Epithelial cell of prostate (primary cell): ENCODE data around the gene PPP1R16B.
"Not testable (repeated sequence)": the region's sequence is repeated elsewhere in the genome, so short reads cannot be mapped to it uniquely, and the experiment has no call there.

Experiments used
- DNase-seq: peaks from one replicate; pipeline ENCODE4 v3.0.0-alpha.2; 2011; ENCODE audit warnings: low read depth, low spot score
- H3K27ac ChIP-seq: fragments of 450-650 bp; 2 replicates; pipeline ENCODE4 v1.5.1; 2017; ENCODE audit warnings: mild to moderate bottlenecking

Gene PPP1R16B

DNA sequence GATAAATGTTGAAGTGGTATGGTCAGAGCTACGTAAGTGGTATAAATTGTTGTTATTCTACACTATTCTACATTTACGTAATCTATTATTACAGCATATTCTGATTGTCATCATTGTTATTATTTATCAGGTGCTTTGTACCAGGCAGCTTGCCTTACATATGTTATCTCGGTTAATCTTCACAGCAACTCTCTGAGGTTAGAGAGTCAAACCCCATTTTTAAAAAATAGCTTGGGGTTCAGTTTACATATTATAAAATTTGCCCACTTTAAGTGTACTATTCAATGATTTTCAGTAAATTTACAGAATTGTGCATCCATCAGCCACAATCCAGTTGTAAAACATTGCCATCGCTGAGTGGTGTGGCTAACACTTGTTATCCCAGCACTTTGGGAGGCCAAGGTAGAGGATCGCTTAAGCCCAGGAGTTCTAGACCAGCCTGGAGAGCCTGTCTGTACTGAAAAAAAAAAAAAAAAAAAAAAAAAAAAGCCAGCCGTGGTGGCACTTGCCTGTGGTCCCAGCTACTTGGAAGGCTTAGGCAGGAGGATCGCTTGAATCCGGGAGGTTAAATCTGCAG, 35.5 kb downstream of the PPP1R16B start:
- DNase-seq: no peak
- H3K27ac ChIP-seq: no peak overlapping the region

DNA sequence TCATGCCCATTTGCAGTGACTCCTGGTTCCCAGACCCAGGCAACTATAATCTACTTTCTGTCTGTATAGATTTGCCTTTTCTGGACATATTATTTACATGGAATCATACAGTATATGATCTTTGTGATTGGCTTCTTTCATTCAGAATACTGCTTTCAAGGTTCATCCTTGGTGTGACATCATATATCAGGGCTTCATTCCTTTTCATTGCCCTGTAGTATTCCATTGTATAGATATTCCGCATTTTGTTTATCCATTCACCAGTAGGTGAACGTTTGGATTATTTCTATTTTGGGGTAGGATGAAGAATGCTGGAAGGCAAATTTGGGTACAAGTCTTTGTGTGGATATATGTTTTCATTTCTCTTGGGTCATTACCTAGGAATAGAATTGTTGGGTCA, 36.1 kb downstream of the PPP1R16B start:
- no peak overlapping the region for H3K27ac ChIP-seq
- no peak for DNase-seq

DNA sequence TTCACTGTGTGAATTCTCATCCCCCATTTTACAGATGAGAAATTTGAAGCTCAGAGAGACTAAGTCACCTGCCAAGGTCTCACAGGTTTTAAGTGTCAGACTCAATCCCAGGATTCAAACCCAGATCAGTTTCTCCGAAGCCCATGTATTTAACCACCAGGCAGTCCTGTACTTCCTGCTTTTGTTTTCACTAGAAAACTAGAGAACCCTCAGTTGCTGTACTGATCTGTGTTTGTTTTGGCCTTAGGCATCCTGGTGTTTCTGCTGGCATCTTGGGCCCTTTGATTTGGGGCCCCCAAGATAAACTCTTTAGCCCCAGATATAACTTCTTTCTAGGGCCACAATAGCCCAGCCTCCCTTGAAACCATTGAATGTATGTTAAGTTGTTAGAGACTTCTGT, 36.5 kb downstream of the PPP1R16B start:
- H3K27ac ChIP-seq: no peak overlapping the region

DNA sequence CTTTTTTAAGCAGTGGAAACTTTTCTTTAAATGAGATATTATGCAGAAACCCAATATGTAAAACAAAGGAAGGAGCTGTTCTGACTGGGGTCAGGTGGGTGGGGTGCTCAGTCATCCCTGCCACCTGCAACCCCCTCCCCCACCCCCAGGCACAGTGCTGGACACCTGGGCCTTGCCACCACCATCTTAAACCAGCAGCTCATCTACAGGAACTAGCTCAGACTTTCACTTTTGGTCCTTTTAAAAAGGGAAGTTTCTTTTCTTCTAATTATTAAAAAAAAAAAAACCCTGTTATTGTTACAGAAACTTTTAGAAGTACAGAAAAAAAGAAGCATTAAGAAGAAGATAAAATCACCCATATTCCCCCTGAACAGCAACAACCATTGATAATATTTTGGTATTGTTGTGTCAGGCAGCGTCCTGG, 37.1 kb downstream of the PPP1R16B start:
- H3K27ac ChIP-seq: no peak overlapping the region
- no peak for DNase-seq

More for the DNA sequence above, 36.5 kb downstream of the PPP1R16B start:
- DNase-seq: no peak

DNA sequence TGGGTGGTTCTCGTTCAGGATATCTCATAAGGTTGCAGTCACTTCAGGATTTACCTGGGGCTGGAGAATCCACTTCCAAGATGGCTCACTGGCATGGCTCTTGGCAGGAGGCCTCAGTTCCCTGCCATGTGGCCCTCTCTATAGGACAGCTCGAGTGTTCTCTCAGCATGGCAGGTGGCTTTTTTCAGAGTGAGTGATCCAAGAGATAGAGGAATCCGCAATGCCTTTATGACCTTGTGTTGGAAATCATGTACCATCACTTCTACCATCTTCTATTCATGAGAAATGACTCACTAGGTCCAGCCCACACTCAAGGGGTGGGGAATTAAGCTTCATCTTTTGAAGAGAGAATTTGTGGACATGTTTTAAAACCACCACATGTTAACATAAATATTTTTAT, 37.8 kb downstream of the PPP1R16B start:
- DNase-seq: no peak
- H3K27ac ChIP-seq: no peak overlapping the region

DNA sequence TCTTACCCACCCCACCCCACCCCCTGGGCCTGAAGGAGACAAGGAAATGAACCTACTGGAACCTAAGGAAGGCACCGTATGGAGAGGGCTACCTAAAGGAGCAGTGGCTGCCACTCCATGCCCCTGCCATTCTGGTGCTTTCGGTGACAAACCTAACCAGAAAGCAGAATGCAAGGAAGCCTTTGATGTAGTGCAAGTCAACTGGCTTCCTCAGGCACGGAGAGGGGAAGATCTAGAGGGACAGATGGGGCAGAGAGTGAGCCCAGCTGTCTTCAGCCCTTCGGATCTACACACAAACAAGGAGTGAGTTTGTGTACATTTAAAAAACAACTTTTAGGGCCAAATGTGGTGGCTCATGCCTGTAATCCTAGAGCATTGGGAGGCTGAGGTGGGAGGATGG, 39.5 kb downstream of the PPP1R16B start:
- no peak for DNase-seq
- no peak overlapping the region for H3K27ac ChIP-seq

DNA sequence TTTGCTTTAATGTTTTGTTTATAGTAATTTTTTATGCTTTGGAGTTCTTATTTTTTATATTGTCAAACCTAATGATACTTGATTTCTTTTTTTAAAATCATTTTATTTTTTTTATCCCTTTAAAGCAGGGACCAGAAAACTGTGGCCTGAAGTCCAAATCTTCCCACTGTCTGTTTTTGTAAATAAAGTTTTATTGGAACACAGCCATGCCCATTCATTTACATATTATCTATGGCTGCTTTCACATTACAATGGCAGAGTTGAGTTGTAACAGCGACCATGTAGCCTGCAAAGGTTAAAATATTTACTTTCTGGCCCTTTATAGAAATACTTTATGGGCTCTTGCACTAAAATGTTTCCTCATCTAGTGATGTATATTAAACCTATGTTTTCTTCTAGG, 42.3 kb downstream of the PPP1R16B start:
- DNase-seq: no peak
- H3K27ac ChIP-seq: no peak overlapping the region

DNA sequence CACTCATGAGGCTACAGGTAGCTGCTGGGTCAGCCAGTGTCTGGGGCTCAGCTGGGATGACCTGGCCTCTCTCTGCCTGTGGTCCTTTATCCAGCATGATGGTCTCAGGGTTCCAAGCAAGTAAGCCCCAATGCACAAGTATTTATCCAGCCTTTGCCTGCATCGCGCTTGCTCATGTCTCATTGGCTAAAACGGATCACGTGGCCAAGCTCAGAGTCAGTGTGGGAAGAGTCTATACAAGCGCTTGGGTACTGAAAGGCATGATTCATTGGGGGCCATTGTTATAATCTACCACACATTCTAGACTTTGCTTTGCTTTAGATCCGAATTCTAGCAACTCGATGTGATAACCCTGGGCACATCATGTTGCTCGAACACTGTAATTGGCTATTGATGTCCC, 48.3 kb downstream of the PPP1R16B start:
- no peak overlapping the region for H3K27ac ChIP-seq
- DNase-seq: no peak

DNA sequence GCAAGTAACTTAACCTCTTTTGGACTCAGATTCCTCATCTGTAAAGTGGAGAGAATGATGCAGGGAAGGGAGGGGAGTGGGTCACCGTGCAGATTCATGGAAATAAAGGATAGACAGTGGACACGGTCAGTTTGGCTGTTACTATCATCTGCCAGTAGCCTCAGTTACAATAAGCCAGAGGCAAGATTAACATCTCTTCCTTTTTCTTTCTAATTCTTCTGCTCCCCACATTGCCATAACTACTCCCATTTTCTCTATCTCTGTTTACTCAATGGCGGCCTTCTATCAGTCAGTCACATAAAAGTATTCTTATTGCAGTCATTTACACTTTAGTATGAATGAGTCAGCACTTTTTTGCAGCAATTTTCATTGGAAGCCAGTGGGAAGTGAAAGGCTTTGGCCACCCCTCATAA, 49.2 kb downstream of the PPP1R16B start:
- H3K27ac ChIP-seq: no peak overlapping the region
- no peak for DNase-seq

DNA sequence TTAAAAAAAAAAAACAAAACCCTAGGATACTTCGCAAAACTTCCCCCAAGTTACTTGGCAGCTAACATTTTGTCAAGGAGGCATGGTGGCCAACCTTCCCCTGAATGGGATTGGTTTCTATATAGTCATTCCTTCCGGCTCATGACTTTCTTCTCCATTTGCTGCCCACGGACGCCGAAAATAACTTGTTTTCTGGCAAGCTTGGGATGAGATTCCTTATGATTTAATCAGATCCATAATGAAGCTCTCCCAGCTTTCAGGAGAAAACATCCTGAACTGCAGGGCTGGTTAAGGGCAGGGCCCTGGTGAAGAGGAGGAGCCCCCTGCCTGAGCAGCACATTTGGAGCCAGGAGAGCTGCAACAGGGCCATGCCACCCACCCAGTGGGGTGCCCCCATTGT, 49.9 kb downstream of the PPP1R16B start:
- no peak for DNase-seq
- H3K27ac ChIP-seq: no peak overlapping the region

DNA sequence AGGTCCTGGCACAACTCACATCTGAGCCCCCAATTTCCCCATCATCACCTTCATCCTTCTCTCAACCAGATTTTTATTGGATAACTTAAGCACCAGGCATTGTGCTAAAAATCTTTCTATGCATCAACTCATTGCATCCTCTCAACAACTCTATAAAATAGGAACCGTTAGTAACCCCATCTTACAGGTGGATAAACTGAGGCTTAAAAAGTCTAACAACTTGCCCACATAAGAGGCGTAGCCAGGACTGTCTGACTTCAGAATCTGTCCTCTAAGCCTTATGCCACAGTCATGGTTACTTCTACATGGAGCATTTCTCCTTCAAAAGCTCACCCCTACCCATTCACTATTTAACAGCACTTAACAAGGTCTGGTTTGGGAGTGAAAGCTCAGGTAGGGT, 51.1 kb downstream of the PPP1R16B start:
- no peak overlapping the region for H3K27ac ChIP-seq
- no peak for DNase-seq

DNA sequence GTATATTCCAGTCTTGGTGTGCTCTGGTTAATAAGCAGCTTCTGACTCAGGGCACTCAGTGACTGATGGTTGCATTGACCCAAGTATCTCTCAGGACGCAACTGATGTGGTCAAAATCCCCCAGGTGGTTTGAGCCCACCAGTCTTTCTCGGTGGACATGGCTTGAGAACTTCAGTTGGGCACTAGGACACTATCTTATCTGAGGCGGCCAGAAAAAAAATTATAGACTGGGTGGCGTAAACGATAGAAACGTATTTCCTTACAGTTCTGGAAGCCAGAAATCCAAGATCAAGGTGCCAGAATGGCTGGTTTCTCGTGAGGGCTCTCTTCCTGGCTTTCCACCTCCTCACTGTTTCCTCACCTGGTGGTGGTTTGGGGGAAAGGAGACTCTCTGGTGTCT, 52.2 kb downstream of the PPP1R16B start:
- DNase-seq: no peak

DNA sequence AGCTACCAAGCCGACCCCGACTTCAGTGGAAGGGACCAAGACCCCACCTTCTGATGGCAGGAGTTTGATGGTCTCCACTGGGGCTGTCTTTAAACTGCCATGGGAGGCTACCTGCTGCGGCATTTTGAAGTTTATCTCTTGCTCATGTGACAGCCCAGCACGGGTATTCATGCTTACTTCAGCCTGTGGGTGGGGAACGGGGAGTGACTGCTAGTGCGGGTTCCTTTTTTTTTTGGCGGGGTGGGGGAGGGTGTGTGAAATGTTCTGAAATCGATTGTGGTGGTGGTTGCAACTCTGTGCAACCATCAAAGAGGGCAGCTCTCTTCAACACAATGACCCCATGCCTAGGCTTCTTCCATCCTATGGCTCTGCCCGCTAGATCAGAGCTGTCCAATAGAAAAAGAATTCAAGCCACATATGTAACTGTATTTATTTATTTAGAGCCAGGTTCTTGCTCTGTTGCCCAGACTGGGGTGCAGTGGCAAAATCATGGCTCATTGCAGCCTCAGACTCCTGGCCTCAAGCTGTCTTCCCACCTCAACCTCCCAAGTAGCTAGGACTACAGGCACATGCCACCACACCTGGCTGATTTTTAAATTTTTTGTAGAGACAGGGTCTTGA, 53.7 kb downstream of the PPP1R16B start:
- no peak overlapping the region for H3K27ac ChIP-seq
- DNase-seq: no peak

More for the DNA sequence above, 52.2 kb downstream of the PPP1R16B start:
- no peak overlapping the region for H3K27ac ChIP-seq

DNA sequence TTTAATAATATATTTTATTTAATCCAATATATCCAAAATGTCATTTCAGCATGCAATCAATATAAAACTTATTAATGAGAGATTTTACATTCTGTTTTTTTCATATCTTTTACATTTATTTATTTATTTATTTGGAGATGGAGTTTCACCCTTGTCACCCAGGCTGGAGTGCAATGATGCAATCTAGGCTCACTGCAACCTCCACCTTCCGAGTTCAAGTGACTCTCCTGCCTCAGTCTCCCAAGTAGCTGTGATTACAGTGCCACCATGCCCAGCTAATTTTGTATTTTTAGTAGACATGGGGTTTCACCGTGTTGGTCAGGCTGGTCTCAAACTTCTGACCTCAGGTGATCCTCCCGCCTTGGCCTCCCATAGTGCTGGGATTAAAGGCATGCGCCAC, 54.4 kb downstream of the PPP1R16B start:
- not testable (repeated sequence) for H3K27ac ChIP-seq, DNase-seq

DNA sequence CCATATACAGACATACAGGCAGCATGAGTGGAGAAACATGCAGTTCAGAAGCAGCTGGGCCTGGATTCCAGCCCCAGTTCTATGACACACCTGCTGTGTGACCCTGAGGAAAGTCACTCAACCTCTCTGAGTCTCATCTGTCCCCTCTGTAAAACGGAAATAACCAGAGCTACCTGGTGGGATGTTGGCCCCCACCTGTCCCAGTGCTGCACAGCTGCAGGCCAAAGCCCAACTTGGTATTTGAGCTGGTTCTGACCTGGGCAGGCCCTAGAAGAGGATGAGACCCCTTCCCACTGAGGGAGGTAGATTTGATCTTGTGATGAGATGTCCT, 55.5 kb downstream of the PPP1R16B start:
- no peak for DNase-seq
- no peak overlapping the region for H3K27ac ChIP-seq

DNA sequence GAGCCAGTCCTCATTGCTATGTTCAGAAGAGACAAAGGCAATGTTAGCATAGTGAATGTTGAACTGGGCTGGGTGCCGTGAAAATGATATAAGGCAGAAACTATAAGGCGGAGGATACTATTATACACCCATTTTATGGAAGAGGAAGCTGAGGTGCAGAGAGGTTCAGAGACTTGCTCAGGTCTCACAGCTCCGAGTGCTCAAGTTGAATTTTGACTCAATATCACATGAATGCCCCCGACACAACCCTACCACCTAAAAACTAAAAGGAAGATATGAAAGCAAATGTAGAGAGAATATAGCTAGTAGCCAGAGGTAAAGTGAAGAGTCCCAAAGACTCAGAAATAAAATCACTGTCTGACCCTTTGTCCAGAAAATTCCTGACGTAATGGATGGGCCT, 56.7 kb downstream of the PPP1R16B start:
- H3K27ac ChIP-seq: no peak overlapping the region
- no peak for DNase-seq

DNA sequence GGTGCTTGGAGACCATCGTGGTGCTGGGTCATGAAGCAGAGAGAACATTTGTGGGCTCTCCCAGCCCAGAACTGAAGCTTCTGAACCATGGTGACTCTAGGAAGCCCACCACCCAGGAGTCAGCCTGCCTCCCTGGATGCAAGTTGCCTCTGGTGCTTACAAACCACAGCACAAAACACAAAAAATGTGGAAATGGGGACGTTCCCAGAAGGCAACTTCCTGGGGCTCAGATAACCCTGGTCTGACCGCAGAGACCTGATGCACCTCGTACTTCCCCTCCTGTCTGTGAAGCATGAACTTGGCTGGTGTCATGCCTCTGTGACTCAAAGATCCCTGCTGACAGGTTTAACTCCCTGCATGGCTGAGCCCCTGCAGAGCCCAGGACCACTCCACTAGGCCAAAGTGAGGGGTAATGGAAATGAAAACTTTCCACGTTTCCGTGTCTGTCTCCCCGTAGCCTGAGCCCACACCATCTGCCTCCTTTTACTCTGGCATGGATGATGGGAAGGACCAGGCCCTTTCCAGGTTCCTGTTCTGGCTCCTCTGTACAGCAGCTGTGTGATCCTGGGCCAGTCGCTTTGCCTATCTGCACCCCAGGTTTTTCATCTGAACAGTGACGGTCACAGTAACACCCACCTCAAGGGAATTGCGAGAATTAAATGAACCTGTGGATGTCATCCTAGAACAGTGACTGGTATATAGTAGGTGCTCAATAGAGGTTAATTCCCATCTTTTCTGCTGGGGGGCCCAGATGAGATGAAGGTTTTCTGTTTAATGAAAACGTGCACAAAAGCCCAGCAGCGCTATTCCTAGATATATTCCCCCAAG, 57.7 kb downstream of the PPP1R16B start:
- no peak overlapping the region for H3K27ac ChIP-seq
- no peak for DNase-seq

DNA sequence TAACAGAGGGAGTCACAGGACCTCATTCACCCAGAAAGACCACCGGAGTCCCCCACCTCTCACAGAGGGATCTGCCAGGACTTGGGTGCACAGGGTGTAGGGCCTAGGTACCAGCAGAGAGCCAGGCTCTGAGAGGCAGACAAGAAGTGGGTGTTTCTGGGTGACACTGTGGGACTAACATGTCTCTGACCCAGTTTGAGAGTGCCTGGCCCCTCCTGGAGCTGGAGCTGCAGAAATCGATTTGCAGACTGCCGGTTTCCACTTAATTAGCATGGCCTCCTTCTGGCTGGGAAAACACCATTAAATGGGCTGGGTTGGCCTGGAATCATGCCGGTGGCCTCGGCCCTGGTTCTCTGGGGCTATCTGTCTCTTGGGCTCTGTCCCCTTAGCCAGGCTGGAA, 59.2 kb downstream of the PPP1R16B start:
- no peak for DNase-seq
- H3K27ac ChIP-seq: no peak overlapping the region

DNA sequence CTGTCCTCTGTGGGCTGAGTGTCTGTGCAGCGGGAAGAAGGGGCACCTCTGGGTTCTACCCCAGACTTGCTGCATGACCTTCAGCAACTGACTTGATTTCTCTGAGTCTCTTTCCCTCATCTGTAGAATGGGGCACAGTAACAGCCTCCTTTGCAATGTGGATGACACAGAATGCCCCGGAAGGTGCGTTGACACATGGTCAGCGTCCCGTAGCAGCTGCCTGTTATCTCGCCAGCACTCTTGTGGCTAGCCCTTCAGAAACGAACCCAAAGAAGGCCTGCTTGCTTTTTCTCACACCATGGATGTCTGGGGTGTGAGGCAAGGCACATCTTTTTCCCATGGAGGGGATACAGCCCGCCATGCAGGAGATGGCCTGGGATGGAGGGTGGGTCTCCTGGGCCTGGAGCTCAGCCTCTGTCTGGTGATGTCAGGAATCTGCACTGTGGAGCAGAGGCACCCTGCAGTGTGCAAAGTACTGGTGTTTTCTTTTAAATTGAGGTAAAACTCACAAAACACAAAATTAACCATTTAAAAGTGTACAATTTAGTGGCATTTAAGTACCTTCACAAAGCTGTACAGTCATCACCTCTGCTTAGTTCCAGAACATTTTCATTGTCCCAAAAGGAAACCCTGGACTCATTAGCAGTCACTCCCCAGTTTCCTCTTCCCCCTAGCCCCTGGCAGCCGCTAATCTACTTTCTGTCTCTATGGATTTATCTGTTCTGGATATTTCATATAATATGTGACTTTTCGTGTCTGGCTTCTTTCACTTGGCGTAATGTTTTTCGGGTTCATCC, 61.0 kb downstream of the PPP1R16B start:
- no peak for DNase-seq
- no peak overlapping the region for H3K27ac ChIP-seq

DNA sequence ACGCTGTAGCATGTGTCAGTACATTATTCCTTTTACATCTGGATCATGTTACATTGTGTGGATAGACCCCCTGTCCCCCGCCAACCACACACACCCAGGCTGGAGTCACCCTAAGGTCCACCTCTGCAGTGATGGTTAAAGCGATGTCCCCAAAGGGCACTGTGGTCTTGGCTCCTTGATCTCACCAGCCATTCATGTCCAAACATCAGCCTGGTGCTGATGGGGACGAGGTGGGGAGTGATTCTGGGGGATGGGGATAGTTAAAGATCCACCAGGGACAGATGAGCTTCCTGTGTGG, 61.5 kb downstream of the PPP1R16B start:
- no peak overlapping the region for H3K27ac ChIP-seq
- no peak for DNase-seq
